CD1c-positive myeloid dendritic cell (primary cell): Measurements from ENCODE around the gene GPC6.

ENCODE experiments used
- DNase-seq: peaks from one replicate; pipeline ENCODE4 v3.0.0-alpha.2; 2016; ENCODE audit errors: extremely low spot score

Gene GPC6

DNA sequence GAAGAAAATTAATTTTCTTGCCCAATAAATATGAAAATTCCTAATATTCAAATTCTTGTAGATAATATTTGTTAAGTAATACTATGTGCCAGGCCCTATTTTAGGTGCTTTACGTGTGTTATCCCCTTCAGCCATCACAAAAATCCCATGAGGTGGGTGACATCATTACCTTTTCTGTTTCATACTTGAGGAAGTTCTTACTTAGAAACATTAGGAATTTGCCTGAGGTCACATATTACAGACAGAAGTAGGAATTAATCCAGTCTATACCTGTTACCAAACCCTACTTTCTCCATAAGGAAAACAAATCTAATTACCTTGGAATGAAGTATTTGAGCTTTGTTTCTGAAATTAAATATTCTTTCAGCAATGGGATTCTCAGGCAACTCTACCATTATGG lies 336.1 kb downstream of the GPC6 start:
- no peak for DNase-seq

DNA sequence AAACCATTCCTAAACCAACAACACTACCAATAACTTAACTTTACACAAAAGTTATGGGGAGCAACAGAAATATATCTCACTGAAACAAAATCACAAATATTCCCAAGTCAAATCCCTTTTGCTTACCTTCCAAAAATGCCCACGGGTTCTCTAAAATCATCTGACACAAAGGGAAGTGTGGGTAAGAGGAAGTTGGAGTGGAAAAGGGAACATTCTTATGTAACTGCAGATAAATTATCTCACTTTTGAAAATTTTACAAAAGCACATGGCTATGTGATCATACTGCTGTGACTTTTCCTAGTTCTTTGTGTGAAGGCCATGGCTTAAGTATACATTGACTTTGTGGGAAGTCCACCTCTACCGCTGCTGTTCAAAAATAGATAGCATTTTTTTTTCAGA lies 350.5 kb downstream of the GPC6 start:
- DNase-seq: peak; percentile 28

DNA sequence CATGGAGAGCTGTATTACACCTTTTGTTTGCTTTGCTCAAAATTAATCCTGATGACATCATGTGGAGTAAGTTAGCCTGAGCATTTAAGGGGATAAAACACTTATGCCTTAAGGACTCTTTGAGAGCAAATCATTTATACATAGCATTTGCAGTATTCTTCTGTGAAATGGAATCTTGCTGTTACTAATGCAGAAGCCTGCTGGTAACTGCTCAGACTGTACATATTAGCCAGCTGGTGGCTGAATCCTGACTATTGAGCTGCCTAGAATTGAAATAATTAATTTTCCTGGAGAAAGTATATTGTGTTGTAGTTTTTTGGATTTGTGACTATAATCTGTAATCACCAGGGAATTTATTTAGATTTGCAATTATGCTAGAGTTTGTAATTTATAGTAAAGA lies 363.2 kb downstream of the GPC6 start:
- DNase-seq: no peak

DNA sequence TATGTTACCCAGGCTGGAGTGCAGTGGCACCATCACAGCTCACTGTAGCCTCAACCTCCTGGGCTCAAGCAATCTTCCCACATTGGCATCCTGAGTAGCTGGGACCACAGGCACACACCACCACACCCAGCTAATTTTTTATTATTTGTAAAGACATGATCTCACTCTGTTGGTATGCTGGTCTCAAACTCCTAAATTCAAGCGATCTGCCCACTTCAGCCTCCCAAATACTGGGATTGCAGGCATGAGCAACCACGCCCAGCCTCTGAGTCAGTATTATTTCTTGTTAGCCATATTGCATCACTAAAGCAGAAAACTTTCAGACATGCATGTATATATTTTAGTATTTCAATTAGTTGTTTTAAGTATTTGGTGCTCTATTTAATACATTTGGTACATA lies 376.4 kb downstream of the GPC6 start:
- DNase-seq: no peak

DNA sequence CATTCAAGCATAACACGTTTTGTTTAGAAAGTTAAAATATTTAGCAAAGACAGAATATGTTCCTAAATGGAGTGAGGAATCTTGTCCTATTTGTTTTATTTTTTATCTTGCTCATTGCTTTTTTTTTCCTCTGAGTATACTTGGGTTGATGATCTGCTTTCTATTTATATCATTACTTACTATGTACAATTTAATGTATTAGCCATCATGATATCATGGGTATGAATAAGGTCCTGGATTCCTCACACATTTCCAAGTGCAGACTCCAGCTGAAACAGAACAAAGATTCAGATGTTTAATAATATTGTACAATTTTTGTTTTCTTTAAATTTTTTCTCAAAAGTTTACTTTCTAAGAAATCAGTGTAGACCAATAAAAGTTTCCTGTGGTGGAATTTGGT lies 388.2 kb downstream of the GPC6 start:
- no peak for DNase-seq

DNA sequence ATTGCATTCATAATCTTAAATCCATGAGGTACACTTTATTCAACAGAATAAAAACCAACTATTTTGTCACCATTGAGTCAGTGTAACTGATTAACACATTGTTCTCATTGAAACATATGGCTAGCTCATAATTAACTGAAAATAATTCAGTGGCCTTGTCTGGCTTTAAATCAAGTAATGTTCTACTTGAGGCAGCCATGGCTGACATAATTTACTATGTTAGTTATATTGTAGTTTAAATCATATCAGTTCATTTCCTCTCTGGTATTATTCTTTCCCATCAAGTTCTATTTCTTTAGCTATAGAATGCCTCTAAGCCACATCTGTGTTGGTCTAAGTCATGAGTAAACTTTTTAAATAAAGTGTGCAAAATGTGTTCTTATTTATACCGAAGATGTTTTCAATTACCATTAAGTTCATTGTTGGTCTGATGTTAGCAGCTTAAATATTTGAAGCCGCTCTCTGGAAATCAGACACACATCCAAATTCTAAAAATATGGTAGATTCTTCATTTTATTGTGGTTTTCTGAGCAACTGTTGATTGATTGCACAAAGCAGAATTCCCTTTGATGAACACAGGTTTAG lies 393.7 kb downstream of the GPC6 start:
- no peak for DNase-seq

DNA sequence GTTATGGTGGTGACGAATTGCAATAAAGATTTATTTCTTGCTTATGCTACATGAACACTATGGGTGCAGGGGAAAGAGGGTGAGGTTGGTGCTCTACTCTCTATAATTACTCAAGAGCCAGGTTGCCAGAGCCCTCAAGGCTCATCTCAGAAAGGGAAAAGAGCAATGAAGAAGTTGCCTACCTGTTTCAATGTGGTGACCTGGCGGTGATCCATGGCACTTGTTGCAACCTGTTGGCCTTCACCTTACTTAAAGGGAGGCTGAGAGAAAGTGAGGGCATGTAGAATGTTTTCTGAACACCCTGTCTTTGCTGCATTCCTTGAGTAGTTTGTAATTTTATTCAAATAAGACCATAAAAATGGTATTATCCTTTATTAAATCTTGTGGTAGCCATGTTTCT lies 394.4 kb downstream of the GPC6 start:
- no peak for DNase-seq

DNA sequence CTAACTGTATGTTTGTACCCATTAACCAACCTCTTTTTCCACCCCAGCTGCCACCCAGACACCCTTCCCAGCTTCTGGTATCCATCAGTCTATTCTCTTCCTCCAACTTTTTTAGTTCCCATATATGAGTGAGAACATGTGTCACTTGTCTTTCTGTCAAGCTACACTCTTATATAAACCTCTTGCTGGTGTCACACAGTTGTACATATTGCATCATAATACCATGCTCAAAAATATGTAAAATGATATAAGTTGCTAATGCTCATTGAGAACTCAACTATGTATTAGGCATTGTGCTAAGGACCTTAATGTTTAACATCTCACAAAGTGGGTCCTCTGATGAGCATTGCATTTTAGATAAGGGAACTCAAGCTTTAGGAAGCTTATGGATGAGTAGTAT lies 395.4 kb downstream of the GPC6 start:
- no peak for DNase-seq

DNA sequence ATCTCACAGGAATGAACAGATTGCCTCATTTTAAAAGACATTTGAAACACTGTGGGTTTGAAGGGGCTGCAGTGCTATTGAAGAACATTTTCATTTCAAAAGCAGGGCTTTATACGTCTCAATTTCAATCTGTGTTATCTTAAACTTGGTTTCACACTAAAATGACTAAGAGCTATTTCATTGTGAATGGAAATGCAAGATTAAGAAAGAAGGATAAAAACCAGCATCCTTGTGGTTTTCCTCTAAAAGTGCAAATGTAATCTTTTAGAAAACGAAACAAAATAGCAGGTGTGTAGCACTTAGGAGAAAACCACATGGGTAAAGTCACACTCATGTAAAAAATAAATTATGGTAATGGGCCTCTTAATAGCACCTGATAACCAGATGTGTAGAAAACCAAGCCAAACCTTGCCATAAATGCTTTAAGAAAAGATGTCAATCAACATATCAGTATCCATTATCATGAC lies 397.7 kb downstream of the GPC6 start:
- DNase-seq: no peak

DNA sequence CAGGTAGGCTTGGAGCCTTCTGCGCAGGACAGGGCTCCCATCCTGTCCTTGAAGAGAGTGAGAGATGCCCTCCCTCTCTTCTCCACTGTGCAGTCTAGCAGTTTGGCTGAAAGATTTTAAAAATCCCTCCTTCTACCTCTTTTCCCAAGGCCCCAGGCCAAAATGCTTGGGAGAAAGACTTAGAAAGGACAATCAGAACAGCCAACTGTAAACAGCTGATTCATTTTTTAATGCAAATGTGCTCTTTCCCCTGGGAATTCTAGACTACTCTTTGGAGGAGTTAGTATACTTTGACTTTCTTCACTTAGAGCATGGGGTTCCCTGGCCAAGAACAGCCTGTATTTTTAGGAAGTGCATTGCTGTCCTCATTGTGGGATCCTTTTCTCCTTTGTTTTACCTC lies 398.9 kb downstream of the GPC6 start:
- no peak for DNase-seq

DNA sequence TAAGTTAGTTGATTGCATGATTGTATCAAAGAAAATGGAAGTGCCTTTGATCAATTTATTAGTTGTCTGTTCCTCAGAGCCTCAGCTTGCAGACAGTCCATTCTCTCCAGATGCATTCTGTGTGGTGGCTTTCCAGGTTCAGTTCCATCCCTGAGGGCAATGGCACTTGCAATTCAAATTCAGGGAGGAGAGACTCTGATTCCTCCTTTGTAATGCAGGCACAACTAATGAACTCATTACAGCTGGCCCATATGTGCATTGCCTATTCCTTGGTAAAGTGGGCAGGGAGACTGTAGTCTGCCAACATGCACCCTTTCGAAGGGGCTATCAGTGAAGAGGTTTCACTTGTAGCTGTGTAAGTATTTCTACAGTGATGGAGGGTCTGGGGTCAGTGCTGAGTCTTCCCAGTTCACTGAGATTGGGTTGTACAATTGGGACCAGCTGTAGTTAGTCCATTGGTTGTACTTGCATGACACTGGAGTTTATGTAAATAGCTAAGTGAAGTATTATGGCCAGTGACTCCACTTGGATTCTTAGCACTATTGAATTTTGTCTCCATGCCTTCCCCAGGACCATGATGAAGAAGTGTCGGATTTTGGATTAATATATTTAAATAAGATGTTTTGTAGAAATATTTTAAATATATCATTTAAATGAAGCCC lies 401.7 kb downstream of the GPC6 start:
- no peak for DNase-seq

DNA sequence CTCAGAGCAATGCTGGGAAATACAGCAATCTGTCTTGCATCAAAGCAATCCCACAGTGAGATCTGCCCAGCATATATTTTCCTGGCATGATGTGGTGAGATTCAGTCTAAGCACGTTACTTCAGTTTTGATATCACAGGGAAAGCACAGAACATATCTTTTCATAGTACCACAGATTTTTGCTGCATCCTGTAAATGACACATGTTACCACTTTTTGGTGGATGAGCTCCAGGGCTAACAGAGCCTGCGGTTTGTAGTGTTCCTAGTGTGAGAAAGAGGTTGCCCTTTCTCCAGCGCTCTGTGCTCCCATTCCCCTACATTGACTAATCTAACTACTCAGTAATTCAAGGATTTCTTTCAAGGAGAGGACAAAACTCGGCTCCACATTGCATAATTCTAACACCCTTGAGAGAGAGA lies 409.0 kb downstream of the GPC6 start:
- no peak for DNase-seq

DNA sequence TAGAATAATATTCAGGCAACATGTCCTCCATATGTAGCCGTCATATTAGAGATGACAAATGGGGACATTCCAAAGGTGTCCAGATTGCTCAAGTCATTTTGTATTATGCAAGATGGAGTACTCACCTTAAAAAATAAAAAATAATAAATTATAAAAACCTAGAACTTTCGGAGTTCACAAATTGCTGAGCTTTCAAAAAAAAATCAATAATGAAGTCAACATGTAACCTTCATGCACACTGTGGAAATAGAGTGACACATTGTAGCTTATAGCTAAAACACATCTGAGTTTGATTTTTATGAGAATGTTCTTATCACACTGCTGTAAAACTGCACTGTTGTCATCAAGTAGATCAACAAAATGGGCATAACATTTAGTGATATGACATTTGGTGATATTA lies 411.2 kb downstream of the GPC6 start:
- DNase-seq: no peak

DNA sequence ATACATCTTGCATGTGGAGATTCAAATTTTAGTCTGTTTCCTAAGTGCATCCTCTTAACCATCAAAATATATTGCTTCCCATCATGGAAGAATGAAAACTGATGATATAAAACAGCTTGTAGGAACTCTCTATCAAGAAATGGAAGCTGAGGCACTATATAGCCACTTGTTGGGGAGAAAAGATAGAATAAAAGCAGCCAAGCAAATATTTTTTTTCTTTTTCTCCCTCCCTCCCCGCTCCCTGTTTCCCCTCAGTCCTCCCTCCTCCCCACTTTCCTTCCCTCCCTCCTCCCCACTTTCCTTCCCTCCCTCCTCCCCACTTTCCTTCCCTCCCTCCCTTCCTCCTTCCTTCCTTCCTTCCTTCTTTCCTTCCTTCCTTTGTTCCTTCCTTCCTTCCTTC lies 413.8 kb downstream of the GPC6 start:
- DNase-seq: no peak

DNA sequence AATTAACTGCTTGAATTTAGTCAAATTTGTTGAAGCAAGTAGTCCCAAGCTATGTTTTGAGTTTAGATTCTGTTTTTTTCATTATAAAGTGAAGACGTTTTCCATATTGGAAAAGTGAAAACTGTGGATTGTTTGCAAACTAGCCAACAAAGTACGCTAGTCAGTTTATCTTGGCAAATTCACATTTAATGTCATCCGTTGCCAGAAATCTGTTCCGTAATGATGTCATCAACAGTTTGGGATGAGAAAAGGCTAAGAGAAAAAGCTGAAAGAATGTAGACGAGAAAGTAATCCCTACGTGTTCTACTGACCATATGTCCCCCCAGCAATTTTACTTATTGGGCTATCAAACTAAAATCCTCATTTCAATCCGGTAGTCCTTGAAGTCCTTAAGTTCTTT lies 419.6 kb downstream of the GPC6 start:
- no peak for DNase-seq

DNA sequence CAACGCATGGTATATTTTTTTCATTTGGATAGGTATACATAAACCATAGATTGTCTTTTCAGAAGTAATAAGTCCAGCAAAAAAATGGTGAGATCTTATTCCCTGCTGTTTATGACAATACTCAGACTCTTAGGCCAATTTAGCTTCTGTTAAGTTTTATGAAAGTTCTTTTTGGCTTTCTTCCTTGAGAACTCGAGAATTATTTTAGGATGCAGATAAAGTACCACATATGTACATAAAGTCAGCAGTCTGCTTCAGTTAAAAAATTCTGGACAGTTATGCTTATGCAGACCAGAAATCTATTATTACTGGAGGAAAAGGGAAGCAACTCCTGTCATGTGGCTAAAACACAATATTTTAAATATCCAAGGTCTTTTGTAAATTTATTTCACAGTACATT lies 422.9 kb downstream of the GPC6 start:
- DNase-seq: no peak

DNA sequence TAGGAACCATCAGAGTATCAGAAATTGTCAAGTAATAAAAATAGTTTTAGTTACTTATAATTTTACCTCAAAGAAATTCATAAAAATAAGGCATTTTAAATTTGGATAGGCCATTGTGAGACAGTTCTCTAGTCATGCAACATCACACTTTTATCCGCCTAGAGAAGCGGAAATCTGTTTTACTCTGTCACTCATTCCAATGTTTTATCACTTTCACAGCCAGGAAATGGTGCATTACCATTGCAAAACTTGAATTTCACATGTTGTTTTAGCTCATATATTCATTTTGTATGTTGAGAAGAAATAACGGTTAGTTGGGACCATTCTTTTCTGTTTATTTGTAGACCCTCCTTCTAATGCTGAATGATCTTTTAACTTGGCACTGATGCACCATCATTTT lies 427.2 kb downstream of the GPC6 start:
- no peak for DNase-seq

DNA sequence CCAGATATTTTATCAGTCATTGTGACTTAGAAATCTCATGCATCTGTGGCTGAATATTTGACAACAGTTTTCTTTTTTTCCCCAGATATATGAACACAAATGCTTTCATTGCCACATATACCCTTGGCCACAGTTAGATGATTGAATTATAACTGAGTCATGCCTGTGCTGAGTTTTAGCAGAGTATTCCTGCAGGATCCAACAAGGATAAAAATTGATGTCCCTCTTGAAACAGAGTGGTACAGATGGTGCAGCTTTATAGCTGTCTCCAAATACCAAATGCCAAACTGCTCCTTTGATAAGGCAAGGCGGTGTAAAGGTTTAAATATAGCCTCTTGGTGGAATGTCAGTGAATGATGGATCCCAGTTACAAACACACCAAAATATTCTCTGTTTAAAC lies 428.5 kb downstream of the GPC6 start:
- no peak for DNase-seq

DNA sequence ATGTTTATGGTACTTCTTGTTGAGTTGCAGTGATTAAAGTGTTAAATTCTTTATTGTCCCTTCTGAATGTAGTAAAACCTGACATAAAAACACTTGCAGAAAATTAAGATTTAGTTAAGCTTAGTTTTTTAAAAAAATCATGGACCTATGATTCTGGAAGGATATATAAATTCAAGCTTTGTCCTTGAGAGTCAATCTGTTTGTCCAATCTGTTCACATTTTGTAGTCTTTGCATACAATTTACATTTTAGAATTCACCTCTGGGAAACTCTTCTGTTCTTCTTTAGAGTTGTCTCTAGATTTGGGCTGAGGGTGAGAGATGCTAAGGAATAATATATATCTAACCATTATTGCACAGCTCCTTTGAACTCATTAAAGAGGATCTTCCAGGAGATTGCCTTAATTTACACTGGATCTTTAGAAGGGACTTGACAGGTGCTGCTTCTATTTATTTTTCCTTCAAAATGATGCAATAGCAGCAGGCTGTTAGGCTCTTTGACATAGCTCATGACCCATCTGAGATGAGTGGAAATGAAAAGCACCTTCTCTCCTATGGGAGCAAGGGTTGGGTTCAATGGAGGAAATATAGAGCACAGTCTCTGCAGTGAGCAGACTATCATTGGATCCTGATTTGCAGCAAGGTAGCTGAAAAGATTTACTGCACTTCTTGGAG lies 433.9 kb downstream of the GPC6 start:
- no peak for DNase-seq

DNA sequence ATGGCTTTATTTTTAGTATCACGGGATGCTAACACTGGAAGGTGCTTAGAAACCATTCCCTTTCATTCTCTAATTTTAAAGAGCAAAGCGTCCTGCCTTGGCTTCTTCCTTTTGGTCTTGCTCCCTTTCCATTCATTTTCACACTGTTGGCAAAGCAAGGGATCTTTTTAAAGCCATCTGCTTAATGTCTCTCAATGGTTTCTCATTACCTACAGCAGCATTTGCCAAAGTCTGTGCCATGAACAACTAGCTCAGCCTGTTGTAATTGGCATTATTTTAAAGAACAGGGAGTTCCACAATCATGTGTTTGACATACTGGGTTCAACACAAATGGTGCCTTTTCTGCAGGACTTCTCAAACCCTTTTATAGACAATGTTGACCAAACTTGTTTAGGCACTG lies 444.3 kb downstream of the GPC6 start:
- DNase-seq: no peak

DNA sequence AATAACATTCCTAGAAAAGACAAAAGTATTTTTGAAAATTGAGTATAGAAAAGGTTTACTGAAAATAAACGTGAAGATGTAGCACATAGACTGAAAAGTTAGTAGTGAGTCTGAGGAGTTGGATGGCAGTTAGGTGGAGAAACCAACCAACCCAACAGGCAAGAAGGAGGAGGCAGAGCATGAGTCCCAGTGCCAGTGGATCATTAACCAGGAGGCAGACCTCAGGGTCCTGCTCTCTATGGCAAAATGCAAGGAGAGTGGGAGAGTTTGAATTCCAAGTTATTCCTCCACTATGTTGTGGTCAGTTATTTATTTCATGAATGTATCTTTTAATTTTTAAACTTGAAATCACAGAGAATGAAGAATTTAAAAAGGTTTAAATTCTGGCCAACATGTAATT lies 446.4 kb downstream of the GPC6 start:
- DNase-seq: no peak

DNA sequence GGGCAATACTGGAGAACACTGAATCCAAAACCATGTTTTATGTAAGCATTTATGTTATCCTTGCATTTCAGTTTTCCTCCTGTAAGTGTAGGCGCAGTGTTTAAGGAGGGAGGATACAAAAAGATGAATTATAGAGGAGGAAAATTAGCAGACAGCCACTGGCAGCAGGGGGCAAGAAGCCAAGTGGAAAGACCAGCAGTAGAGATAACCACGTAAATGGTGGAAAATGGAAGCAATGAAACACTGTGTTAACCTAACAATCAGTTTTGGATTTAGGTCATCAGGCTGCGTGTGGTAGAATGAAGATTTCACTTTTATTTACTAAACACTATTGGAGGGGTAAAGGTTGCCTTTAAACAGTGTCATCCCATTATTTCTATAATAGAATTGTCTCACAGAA lies 447.3 kb downstream of the GPC6 start:
- no peak for DNase-seq

DNA sequence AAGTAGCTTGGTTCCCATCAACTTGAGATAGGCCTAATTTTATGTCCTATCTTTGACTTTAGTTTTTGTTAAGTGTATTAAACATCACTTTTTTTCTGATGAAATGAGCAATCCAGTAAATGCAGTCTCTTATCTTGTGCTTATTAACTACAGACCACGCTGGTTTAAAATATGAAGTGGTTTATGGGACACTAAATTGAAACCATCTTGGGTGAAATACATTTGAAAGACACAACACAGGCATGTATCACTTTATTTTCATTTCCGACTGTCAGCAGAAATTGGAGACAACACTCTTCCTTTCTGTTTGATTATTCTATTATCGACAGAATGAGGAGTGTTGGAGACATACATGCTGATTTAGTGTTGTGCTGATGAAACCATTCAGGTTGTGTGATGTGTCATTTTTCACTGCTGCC lies 447.7 kb downstream of the GPC6 start:
- no peak for DNase-seq

DNA sequence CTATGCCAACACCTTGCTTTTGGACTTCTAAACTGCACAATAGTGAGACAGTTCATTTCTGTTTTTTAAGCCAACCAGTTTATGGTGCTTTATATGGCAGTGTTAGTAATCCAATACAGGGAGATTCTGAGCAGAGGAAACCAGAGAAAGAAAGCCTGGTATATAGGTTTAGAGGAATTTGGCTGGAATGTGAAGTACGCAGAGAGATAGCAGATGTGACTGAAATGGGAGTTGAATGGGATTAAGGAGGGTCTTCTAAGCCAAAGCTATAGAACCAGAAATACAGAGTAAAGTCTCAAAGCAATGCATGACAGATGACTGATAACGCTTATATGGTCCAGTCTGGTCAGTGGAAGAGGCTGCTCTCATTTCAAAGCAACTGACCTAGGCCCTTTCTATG lies 453.7 kb downstream of the GPC6 start:
- no peak for DNase-seq
